ENCODE data around the gene TLE4.

- TF ChIP-seq EZH2 (IDR thresholded peaks at IDR 0.05; ENCODE audit: borderline replicate concordance) (no peak), CTCF (IDR thresholded peaks at IDR 0.05; ENCODE audit: poor library complexity) (no peak)
Measured at GRCh38 chr9:79665369-79665768, 93.6 kb downstream of the TLE4 start.
